ENCODE results near the gene NME2.

DNA sequence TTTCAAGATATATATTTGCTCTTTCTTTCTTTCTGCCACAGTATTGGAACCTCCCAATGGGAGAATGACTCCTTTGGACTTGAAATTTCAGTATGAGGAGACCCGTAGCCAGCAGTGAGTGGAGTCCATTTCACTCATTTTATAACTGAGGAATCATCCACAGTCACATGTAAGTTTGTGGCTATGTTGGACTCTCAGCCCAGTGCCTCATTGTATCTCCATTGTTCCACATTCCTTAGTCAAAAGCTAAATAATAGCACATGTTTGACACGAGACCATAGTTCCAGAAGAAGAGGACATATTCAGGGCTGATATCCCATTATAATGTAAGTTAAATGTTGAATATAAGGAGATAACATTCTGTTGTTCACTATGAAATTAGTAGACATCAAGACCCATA is 32.8 kb upstream of the NME2 start:
- TF ChIP-seq, protein P1, sequence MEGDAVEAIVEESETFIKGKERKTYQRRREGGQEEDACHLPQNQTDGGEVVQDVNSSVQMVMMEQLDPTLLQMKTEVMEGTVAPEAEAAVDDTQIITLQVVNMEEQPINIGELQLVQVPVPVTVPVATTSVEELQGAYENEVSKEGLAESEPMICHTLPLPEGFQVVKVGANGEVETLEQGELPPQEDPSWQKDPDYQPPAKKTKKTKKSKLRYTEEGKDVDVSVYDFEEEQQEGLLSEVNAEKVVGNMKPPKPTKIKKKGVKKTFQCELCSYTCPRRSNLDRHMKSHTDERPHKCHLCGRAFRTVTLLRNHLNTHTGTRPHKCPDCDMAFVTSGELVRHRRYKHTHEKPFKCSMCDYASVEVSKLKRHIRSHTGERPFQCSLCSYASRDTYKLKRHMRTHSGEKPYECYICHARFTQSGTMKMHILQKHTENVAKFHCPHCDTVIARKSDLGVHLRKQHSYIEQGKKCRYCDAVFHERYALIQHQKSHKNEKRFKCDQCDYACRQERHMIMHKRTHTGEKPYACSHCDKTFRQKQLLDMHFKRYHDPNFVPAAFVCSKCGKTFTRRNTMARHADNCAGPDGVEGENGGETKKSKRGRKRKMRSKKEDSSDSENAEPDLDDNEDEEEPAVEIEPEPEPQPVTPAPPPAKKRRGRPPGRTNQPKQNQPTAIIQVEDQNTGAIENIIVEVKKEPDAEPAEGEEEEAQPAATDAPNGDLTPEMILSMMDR (IDR thresholded peaks at IDR 0.05; ENCODE audit: borderline replicate concordance, extremely low read depth, low read length, poor library complexity, severe bottlenecking): no peak
- no peak for TF ChIP-seq EZH2 (IDR thresholded peaks at IDR 0.05; ENCODE audit: borderline replicate concordance, low read depth, low read length, severe bottlenecking)

Data from DND-41 (cell line).